Upper lobe of left lung (tissue), 6 donors: ENCODE results near the gene FOXD1. TPM values are rescaled to one million over a fixed set of nuclear protein-coding genes. Genes with fewer than 3 reads are reported as not detected.

Experiments
- ATAC-seq, 2 donors: fragments of 200-7000 bp; cut with Tn5 transposase; one replicate each; pipeline ENCODE4 v1.9.1; 2022; ENCODE audit warnings: mild to moderate bottlenecking in 2 of 2, moderate library complexity in 2 of 2; ENCODE audit not compliant: low FRiP score in 2 of 2
- DNase-seq, 2 donors: peaks; one replicate each; pipeline ENCODE4 v3.0.0-alpha.2; 2019 to 2020
- H3K27ac ChIP-seq, 4 donors: fragments of 200-600 bp; sonication (generic); one replicate each; pipeline ENCODE4 v1.5.1; 2016 to 2019
- H3K27me3 ChIP-seq, 4 donors: fragments of 200-600 bp; sonication (generic); one replicate each; pipeline ENCODE4 v1.5.1; 2017 to 2019
- H3K36me3 ChIP-seq, 4 donors: fragments of 200-600 bp; sonication (generic); one replicate each; pipeline ENCODE4 v1.5.1; 2016 to 2019
- H3K4me1 ChIP-seq, 4 donors: fragments of 200-600 bp; sonication (generic); one replicate each; pipeline ENCODE4 v1.5.1; 2018 to 2019
- H3K4me3 ChIP-seq, 4 donors: fragments of 200-600 bp; sonication (generic); one replicate each; pipeline ENCODE4 v1.5.1; 2017 to 2019; ENCODE audit warnings: mild to moderate bottlenecking in 2 of 4, moderate library complexity in 1 of 4
- H3K9me3 ChIP-seq, 4 donors: fragments of 200-600 bp; sonication (generic); one replicate each; pipeline ENCODE4 v1.5.1; 2018 to 2019
- EP300 ChIP-seq, 4 donors: sonication (generic); formaldehyde crosslinking; IDR thresholded peaks; one replicate each; pipeline ENCODE4 v1.5.1; 2017; ENCODE audit warnings: antibody characterized with exemption in 4 of 4, control low read depth in 2 of 4
- POLR2A ChIP-seq, 4 donors: fragments of 450-650 bp; IDR thresholded peaks; one replicate each; pipeline ENCODE4 v1.5.1; 2016 to 2017; ENCODE audit warnings: antibody characterized with exemption in 4 of 4, mild to moderate bottlenecking in 2 of 4
- POLR2AphosphoS5 ChIP-seq, 2 donors: sonication (generic); formaldehyde crosslinking; IDR thresholded peaks; one replicate each; pipeline ENCODE4 v1.5.1; 2017; ENCODE audit warnings: antibody characterized with exemption in 2 of 2
- WGBS, 2 donors: methylation state at CpG; one replicate each; pipeline ENCODE4 v1.1.5; 2017 to 2018; 5-methylcytosine and 5-hydroxymethylcytosine counted together
- total RNA-seq, 6 donors: library from RNA; depleted of rRNA in 4 of 6; stranded (reverse); fragments of >200 nt in 4 of 6; gene quantifications; one replicate each; pipeline versions ENCODE4 v1.1.0 to v1.2.1, GENCODE V29; 2016 to 2021
- TF ChIP-seq, protein P1 (sequence below), 6 experiments: fragments of 450-650 bp in 4 of 6; fragments of 200-600 bp in 2 of 6; sonication (generic) in 2 of 6; IDR thresholded peaks; one replicate each; pipeline ENCODE4 v1.5.1; 2016 to 2019; ENCODE audit warnings: antibody characterized with exemption in 6 of 6
- donor health status: DM: no; HTN: no; CAD: no; lungs with moderate emphysema.
- donor health status: DM: no; HTN: yes; CAD: no; lungs with severe emphysema.

The FOXD1 gene
- total RNA-seq, 6 donors from 2014 or later: 0.54 to 0.79 (median 0.67) TPM; not detected in 2

DNA sequence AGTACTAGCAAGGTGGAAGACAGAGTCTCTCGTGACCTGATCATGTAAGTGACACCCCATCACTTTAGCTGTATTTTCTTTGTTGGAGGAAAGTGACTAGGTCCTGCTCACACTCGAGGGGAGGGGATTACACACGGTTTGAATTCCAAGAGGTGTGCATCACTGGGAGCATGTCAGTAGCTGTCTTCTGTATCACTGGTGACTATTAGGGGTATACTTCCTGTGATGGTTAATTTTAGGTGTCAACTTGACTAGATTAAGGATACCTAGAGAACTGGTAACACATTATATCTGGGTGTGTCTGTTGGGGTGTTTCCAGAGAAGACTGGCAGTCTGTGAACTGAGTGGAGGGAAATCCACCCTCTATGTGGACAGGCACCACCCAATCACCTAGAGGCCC, 22.5 kb downstream of the FOXD1 start:
- no peak for ATAC-seq
- H3K27ac ChIP-seq: no peak overlapping the region
- no peak for TF ChIP-seq EP300 (IDR thresholded peaks at IDR 0.05)
- TF ChIP-seq, protein P1, sequence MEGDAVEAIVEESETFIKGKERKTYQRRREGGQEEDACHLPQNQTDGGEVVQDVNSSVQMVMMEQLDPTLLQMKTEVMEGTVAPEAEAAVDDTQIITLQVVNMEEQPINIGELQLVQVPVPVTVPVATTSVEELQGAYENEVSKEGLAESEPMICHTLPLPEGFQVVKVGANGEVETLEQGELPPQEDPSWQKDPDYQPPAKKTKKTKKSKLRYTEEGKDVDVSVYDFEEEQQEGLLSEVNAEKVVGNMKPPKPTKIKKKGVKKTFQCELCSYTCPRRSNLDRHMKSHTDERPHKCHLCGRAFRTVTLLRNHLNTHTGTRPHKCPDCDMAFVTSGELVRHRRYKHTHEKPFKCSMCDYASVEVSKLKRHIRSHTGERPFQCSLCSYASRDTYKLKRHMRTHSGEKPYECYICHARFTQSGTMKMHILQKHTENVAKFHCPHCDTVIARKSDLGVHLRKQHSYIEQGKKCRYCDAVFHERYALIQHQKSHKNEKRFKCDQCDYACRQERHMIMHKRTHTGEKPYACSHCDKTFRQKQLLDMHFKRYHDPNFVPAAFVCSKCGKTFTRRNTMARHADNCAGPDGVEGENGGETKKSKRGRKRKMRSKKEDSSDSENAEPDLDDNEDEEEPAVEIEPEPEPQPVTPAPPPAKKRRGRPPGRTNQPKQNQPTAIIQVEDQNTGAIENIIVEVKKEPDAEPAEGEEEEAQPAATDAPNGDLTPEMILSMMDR (IDR thresholded peaks at IDR 0.05): no peak
- H3K9me3 ChIP-seq: no peaks in the 10 kb centered on the region
- H3K27me3 ChIP-seq: peaks cover 0 to 6% (median 1%) of the 10 kb centered on the region in 4 donors
- WGBS, 2 donors: 77 to 80% methylated on average over 2 to 3 of the region's 3 CpGs
- H3K36me3 ChIP-seq: no peaks in the 10 kb centered on the region
- no peak overlapping the region for H3K4me3 ChIP-seq
- no peaks in the 10 kb centered on the region for H3K4me1 ChIP-seq
- no peak for DNase-seq

DNA sequence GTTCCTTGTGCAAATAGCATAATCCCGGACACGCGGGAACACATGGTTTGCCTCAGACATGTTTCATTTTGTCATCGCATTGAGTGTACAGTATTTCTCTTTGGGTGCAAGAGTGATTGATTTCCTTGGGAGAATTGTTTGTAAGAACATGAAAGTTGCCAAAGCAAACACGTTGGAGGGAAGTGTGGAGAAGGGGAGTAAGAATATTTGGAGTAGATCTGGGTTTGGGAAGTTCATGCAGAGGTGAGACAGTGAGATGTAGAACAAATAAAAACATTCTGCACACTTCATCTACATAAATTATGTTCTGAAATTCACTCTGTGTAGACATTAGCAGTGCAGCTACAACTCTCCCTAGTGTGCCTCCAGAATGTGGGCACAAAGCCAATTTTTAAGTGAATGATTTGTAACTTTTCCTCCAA, 24.0 kb downstream of the FOXD1 start:
- ATAC-seq (no peak), DNase-seq (no peak)
- peaks cover 0 to 20% (median 12%) of the 10 kb centered on the region in 4 donors for H3K27me3 ChIP-seq
- no peak overlapping the region for H3K4me3 ChIP-seq
- H3K4me1 ChIP-seq: peaks cover 6 to 9% (median 7%) of the 10 kb centered on the region in 4 donors
- no peak overlapping the region for H3K27ac ChIP-seq
- WGBS, 2 donors: 45 to 49% methylated on average over 5 of the region's 5 CpGs
- H3K36me3 ChIP-seq: no peaks in the 10 kb centered on the region
- H3K9me3 ChIP-seq: no peaks in the 10 kb centered on the region
- TF ChIP-seq POLR2A (IDR thresholded peaks at IDR 0.05) (no peak), POLR2AphosphoS5 (IDR thresholded peaks at IDR 0.05) (no peak)
- TF ChIP-seq, protein P1 (IDR thresholded peaks at IDR 0.05): no peak

DNA sequence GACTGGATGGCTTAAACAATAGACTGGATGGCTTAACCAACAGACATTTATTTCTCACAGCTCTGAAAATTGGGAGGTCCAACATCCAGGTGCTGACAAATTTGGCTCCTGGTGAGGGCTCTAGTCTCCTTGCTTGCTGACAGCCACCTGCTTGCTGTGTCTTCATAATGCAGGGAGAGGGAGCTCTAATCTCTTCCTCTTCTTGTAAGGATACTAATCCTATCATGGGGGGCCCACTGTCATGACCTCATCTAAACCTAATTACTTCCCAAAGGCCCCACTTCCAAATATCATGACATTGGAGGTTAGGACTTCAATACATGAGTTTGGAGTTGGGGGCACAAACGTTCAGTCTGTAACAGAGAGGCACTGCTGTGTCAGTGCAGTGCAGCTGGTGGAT, 26.4 kb downstream of the FOXD1 start:
- no peaks in the 10 kb centered on the region for H3K9me3 ChIP-seq
- H3K4me3 ChIP-seq: no peak overlapping the region
- H3K36me3 ChIP-seq: no peaks in the 10 kb centered on the region
- H3K27me3 ChIP-seq: peaks cover 1 to 37% (median 20%) of the 10 kb centered on the region in 4 donors
- WGBS, 2 donors: 75 to 83% methylated on average over 1 of the region's 1 CpG
- H3K27ac ChIP-seq: no peak overlapping the region
- no peak for DNase-seq
- no peak for TF ChIP-seq POLR2A (IDR thresholded peaks at IDR 0.05)
- no peak for ATAC-seq
- peaks cover 9 to 14% (median 11%) of the 10 kb centered on the region in 4 donors for H3K4me1 ChIP-seq

DNA sequence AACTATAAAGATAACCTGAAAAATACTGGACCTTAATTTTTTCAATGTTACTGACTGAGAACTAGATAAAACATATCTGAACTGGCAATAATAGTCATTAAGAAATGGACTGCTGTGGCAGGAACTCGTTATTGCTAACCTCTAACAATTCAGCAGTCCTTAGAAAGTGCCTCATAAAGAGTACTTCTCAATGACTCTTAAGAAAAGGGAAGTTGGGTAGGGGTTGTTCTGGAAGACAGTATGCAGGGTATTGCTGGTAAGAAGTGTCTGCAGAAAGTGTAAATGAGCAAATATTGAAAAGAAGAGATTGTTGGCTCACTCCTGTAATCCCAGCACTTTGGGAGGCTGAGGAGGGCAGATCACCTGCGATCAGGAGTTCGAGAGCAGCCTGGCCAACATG, 27.9 kb downstream of the FOXD1 start:
- DNase-seq: no peak
- H3K36me3 ChIP-seq: no peaks in the 10 kb centered on the region
- TF ChIP-seq POLR2A (IDR thresholded peaks at IDR 0.05) (no peak), POLR2AphosphoS5 (IDR thresholded peaks at IDR 0.05) (no peak), EP300 (IDR thresholded peaks at IDR 0.05) (no peak)
- TF ChIP-seq, protein P1 (IDR thresholded peaks at IDR 0.05): no peak
- H3K4me3 ChIP-seq: no peak overlapping the region
- ATAC-seq: no peak
- H3K4me1 ChIP-seq: peaks cover 9 to 14% (median 11%) of the 10 kb centered on the region in 4 donors
- H3K27me3 ChIP-seq: peaks cover 1 to 37% (median 20%) of the 10 kb centered on the region in 4 donors
- no peaks in the 10 kb centered on the region for H3K9me3 ChIP-seq
- 33 to 55% methylated on average over 3 of the region's 3 CpGs for WGBS, 2 donors
- H3K27ac ChIP-seq: no peak overlapping the region

DNA sequence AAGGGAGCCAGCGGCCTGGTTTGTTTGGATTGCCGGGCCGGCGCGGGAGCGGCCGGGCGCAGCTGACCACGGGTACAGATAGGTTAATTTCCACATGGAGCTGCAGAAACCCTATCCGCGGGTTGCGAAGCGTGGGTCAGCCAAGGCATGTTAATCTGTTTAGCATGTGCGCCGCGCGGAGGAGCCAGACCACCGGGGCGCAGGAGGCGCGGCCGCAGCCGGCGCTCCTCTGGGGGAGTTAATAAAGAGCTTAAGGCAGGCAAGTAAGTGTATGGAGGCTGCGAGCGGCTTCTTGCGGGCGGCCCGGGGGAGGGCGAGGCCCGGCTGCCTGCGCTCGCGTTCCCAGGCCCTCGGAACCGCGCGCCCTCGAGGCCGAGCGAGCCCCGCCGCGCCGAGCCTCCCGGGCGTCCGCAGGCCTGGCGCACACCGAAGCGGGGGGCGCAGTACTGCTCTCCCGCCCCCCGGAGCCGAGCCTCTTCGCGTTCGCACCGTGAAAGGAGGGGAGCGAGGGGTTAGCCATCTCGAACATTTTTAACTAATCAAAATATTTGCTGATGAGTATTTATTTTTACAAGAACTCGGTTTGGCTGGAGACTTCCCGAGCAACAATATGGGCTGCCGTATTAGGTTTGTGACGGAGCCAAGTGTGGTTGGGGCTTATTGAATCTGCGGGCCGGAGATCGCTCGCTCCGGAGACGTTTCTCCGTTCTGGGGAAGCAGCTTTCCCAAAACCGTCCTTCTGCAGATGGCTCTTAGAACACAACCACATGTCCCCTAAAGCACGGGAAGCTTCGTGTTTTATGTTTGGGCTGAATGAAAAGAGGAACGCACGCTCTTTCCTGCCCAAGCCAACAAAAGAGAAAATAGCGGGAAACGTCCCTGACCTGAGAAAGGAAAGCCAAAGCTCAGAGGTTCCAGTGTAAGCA, 28.8 kb downstream of the FOXD1 start:
- TF ChIP-seq, protein P1 (IDR thresholded peaks at IDR 0.05): no peak
- no peak for TF ChIP-seq EP300 (IDR thresholded peaks at IDR 0.05)
- TF ChIP-seq POLR2A (IDR thresholded peaks at IDR 0.05): no peak
- TF ChIP-seq POLR2AphosphoS5 (IDR thresholded peaks at IDR 0.05): no peak
- WGBS, 2 donors: 2 to 6% methylated on average over 38 to 74 of the region's 79 CpGs
- peaks cover 1 to 37% (median 20%) of the 10 kb centered on the region in 4 donors for H3K27me3 ChIP-seq
- no peaks in the 10 kb centered on the region for H3K9me3 ChIP-seq
- H3K4me3 ChIP-seq: peak overlapping the region in 1 of 4 donors; percentile 19
- DNase-seq (peak in 1 of 2 donors; percentile 85), ATAC-seq (peak in 1 of 2 donors; percentile 63)
- no peak overlapping the region for H3K27ac ChIP-seq
- H3K4me1 ChIP-seq: peaks cover 9 to 14% (median 11%) of the 10 kb centered on the region in 4 donors
- no peaks in the 10 kb centered on the region for H3K36me3 ChIP-seq
